Peyer's patch (tissue), 4 donors: Measurements from ENCODE around the gene LRGUK. TPM values are rescaled to one million over a fixed set of nuclear protein-coding genes. Genes with fewer than 3 reads are reported as not detected.

Source experiments
- DNase-seq, 3 donors: peaks; one replicate each; pipeline ENCODE4 v3.0.0-alpha.2; 2017 to 2019
- H3K27ac ChIP-seq, 4 donors: fragments of 200-600 bp; sonication (generic); one replicate each; pipeline ENCODE4 v1.5.1; 2016 to 2019
- H3K27me3 ChIP-seq, 2 donors: fragments of 200-600 bp; sonication (generic); one replicate each; pipeline ENCODE4 v1.5.1; 2019
- H3K36me3 ChIP-seq, 3 donors: fragments of 200-600 bp; sonication (generic); one replicate each; pipeline ENCODE4 v1.5.1; 2016 to 2019
- H3K4me1 ChIP-seq, 4 donors: fragments of 200-600 bp; sonication (generic); one replicate each; pipeline ENCODE4 v1.5.1; 2016 to 2019
- H3K4me3 ChIP-seq, 4 donors: fragments of 200-600 bp; sonication (generic); 1 replicate in 3 of 4; 2 replicates in 1 of 4; pipeline ENCODE4 v1.5.1; 2016 to 2019; ENCODE audit warnings: mild to moderate bottlenecking in 1 of 4
- H3K9me3 ChIP-seq, 4 donors: fragments of 200-600 bp; sonication (generic); one replicate each; pipeline ENCODE4 v1.5.1; 2016 to 2019; ENCODE audit warnings: mild to moderate bottlenecking in 1 of 4
- CTCF ChIP-seq, 6 experiments: fragments of 450-650 bp in 4 of 6; fragments of 200-600 bp in 2 of 6; sonication (generic) in 1 of 6; IDR thresholded peaks; one replicate each; pipeline ENCODE4 v1.5.1; 2017 to 2019; ENCODE audit warnings: antibody characterized with exemption in 6 of 6, mild to moderate bottlenecking in 3 of 6, moderate library complexity in 1 of 6
- POLR2A ChIP-seq, 2 donors: fragments of 450-650 bp; IDR thresholded peaks; one replicate each; pipeline ENCODE4 v1.5.1; 2017; ENCODE audit warnings: antibody characterized with exemption in 2 of 2, mild to moderate bottlenecking in 2 of 2, moderate library complexity in 2 of 2
- total RNA-seq, 4 donors: library from RNA; depleted of rRNA; stranded (reverse); fragments of >200 nt; gene quantifications; one replicate each; pipeline ENCODE4 v1.1.0, GENCODE V29; 2016

The LRGUK gene
- total RNA-seq, 4 donors from 2014 or later = 0.40 to 3.3 (median 1.0) TPM

GRCh38 chr7:134203186-134203889 is 76.2 kb downstream of the LRGUK start:
- H3K36me3 ChIP-seq = no peaks in the 10 kb centered on the region
- H3K27ac ChIP-seq = no peak overlapping the region
- DNase-seq = no peak
- H3K27me3 ChIP-seq = no peaks in the 10 kb centered on the region
- H3K4me3 ChIP-seq = no peak overlapping the region
- no peaks in the 10 kb centered on the region for H3K4me1 ChIP-seq
- H3K9me3 ChIP-seq = no peaks in the 10 kb centered on the region
- TF ChIP-seq CTCF (IDR thresholded peaks at IDR 0.05) (no peak), POLR2A (IDR thresholded peaks at IDR 0.05) (no peak)

GRCh38 chr7:134209322-134210015 is 82.3 kb downstream of the LRGUK start:
- TF ChIP-seq CTCF (IDR thresholded peaks at IDR 0.05) (no peak), POLR2A (IDR thresholded peaks at IDR 0.05) (no peak)
- H3K27ac ChIP-seq = no peak overlapping the region
- no peaks in the 10 kb centered on the region for H3K9me3 ChIP-seq
- H3K4me1 ChIP-seq = no peaks in the 10 kb centered on the region
- no peak overlapping the region for H3K4me3 ChIP-seq
- DNase-seq = no peak
- H3K27me3 ChIP-seq = no peaks in the 10 kb centered on the region
- no peaks in the 10 kb centered on the region for H3K36me3 ChIP-seq

GRCh38 chr7:134210227-134210626 is 83.1 kb downstream of the LRGUK start:
- no peak overlapping the region for H3K27ac ChIP-seq
- DNase-seq = no peak
- no peaks in the 10 kb centered on the region for H3K9me3 ChIP-seq
- no peaks in the 10 kb centered on the region for H3K36me3 ChIP-seq
- no peaks in the 10 kb centered on the region for H3K4me1 ChIP-seq
- TF ChIP-seq POLR2A (IDR thresholded peaks at IDR 0.05) (no peak), CTCF (IDR thresholded peaks at IDR 0.05) (no peak)
- no peak overlapping the region for H3K4me3 ChIP-seq
- H3K27me3 ChIP-seq = no peaks in the 10 kb centered on the region

GRCh38 chr7:134210976-134211663 is 84.0 kb downstream of the LRGUK start:
- Histone ChIP-seq H3K27me3 (no peaks in the 10 kb centered on the region), H3K9me3 (no peaks in the 10 kb centered on the region), H3K4me1 (no peaks in the 10 kb centered on the region), H3K36me3 (no peaks in the 10 kb centered on the region), H3K27ac (no peak overlapping the region), H3K4me3 (no peak overlapping the region)
- TF ChIP-seq CTCF (IDR thresholded peaks at IDR 0.05) (no peak), POLR2A (IDR thresholded peaks at IDR 0.05) (no peak)
- no peak for DNase-seq

GRCh38 chr7:134211817-134212216 is 84.7 kb downstream of the LRGUK start:
- Histone ChIP-seq H3K27ac (no peak overlapping the region), H3K4me1 (no peaks in the 10 kb centered on the region), H3K36me3 (no peaks in the 10 kb centered on the region), H3K9me3 (no peaks in the 10 kb centered on the region), H3K4me3 (no peak overlapping the region), H3K27me3 (no peaks in the 10 kb centered on the region)
- DNase-seq = no peak
- TF ChIP-seq CTCF (IDR thresholded peaks at IDR 0.05) (no peak), POLR2A (IDR thresholded peaks at IDR 0.05) (no peak)
